GM12891 (cell line): ENCODE measurements around the gene AP5B1.
A peak's percentile ranks its signal among the peaks of the same experiment; 100 is the strongest.

ENCODE experiments used
- DNase-seq: peaks from one replicate; pipeline ENCODE4 v3.0.0; 2011; ENCODE audit warnings: low spot score; ENCODE audit not compliant: insufficient read length
- FAIRE-seq: peaks from 2 replicates; lab custom pipeline; 2011; peaks lifted over from hg19 to GRCh38; lab: Jason Lieb, UNC
- PAX5 ChIP-seq: IDR thresholded peaks from 2 replicates; pipeline ENCODE4 v1.6.1; 2011; ENCODE audit warnings: low read length, moderate library complexity, mild to moderate bottlenecking; ENCODE audit not compliant: insufficient read depth, severe bottlenecking
- POLR2A ChIP-seq: IDR thresholded peaks from 2 replicates; pipeline ENCODE4 v1.6.1; 2011; ENCODE audit warnings: low read depth, low read length, control low read depth
- POLR2AphosphoS5 ChIP-seq: IDR thresholded peaks from 2 replicates; pipeline ENCODE4 v1.6.1; 2011; ENCODE audit warnings: low read depth, low read length, control low read depth
- POU2F2 ChIP-seq: IDR thresholded peaks from 2 replicates; pipeline ENCODE4 v1.6.1; 2011; ENCODE audit warnings: low read depth, mild to moderate bottlenecking, control low read depth, low read length, moderate library complexity
- SPI1 ChIP-seq: IDR thresholded peaks from 2 replicates; pipeline ENCODE4 v1.6.1; 2011; ENCODE audit warnings: low read depth, low read length, control low read depth
- TAF1 ChIP-seq: IDR thresholded peaks from 2 replicates; pipeline ENCODE4 v1.6.1; 2011; ENCODE audit warnings: low read depth, low read length, control low read depth

Gene AP5B1

GRCh38 chr11:65801153-65801987 is 20.6 kb upstream of the AP5B1 start:
- no peak for TF ChIP-seq POLR2AphosphoS5
- TF ChIP-seq SPI1 = no peak
- no peak for TF ChIP-seq TAF1
- TF ChIP-seq POU2F2 = no peak
- no peak for TF ChIP-seq PAX5
- no peak for TF ChIP-seq POLR2A
- DNase-seq (no peak), FAIRE-seq (no peak)

- FAIRE-seq (no peak), DNase-seq (no peak)
- TF ChIP-seq TAF1 (no peak), POLR2A (no peak), SPI1 (no peak), PAX5 (no peak), POLR2AphosphoS5 (no peak), POU2F2 (no peak)
These were observed 18.1 kb upstream of the AP5B1 start for GRCh38 chr11:65798882-65799281.

DNA sequence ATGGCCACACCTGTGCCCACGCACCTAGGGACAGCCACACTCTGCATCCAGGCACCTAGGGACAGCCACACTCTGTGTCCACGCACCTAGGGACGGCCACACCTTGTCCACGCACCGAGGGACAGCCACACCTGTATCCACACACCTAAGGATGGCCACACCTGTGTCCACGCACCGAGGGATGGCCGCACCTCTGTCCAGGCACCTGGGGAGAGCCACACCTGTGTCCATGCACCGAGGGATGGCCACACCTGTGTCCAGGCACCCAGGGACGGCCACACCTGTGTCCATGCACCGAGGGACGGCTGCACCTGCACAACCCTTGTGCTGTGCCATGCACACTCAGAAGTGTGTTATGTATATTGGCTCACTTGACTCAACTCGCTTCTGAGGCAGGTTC is 16.9 kb upstream of the AP5B1 start:
- TF ChIP-seq PAX5 (no peak), TAF1 (no peak), POLR2A (no peak), POLR2AphosphoS5 (no peak), SPI1 (no peak), POU2F2 (no peak)

DNA sequence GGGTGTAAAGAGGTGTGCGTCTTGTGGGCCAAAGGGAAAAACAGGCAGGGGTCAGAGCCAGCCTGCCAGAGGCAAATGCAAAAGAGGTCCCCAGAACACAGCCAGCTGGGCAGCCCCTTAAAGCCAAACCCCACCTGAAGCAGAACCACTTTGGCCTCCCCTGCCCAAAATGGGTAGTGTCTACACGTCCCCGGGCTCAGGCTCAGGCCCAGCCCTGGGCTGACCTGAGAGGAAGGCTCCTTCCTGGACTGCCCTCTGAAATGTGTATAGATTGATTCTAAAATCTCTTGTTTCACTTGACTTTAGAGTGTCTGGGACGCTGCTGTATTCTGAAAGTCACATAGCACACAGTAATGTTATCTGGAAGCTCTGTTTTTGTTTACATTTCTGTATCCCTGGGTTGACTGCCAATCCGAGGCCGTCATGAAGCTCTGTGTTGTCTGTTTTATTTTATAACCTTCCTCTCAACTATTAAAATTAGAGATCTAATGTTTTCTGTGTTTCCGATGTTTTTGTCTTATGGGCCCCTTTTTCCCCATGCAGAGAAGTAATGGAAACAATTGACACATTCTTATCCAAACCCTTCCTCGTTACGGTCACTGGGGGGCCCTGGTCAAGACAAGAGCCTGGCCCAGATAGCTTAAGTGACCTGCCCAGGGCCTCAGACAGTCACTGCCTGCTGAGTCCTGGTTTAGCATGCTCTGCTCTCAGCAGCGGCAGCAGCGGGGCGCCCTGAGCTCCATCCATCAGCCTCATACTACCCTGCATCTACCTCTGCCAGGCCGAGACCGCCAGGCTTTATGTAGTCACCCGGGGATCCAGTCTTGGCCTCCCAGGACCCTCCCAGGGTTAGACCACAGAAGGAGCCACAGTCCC is 16.2 kb upstream of the AP5B1 start:
- DNase-seq = no peak
- TF ChIP-seq SPI1 = no peak
- TF ChIP-seq POU2F2 = no peak
- no peak for TF ChIP-seq POLR2A
- TF ChIP-seq POLR2AphosphoS5 = no peak
- no peak for TF ChIP-seq TAF1
- no peak for TF ChIP-seq PAX5
- no peak for FAIRE-seq

More for the DNA sequence above, 16.9 kb upstream of the AP5B1 start:
- FAIRE-seq = peak; percentile 45
- DNase-seq = no peak

GRCh38 chr11:65794570-65795510 is 14.1 kb upstream of the AP5B1 start:
- DNase-seq (no peak), FAIRE-seq (no peak)
- TF ChIP-seq SPI1 (no peak), POU2F2 (no peak), PAX5 (no peak), TAF1 (no peak), POLR2A (no peak), POLR2AphosphoS5 (no peak)

GRCh38 chr11:65793625-65794400 is 13.0 kb upstream of the AP5B1 start:
- no peak for DNase-seq
- TF ChIP-seq PAX5 = no peak
- TF ChIP-seq POLR2AphosphoS5 = no peak
- no peak for FAIRE-seq

- DNase-seq (no peak), FAIRE-seq (no peak)
- TF ChIP-seq POLR2AphosphoS5 = no peak
- TF ChIP-seq POLR2A = no peak
- TF ChIP-seq SPI1 = no peak
- TF ChIP-seq POU2F2 = no peak
- no peak for TF ChIP-seq TAF1
- TF ChIP-seq PAX5 = no peak
These were observed 12.4 kb upstream of the AP5B1 start for GRCh38 chr11:65793144-65793581.

- FAIRE-seq (no peak), DNase-seq (no peak)
- TF ChIP-seq POLR2A = no peak
- no peak for TF ChIP-seq SPI1
- TF ChIP-seq TAF1 = no peak
- no peak for TF ChIP-seq POU2F2
- TF ChIP-seq PAX5 = no peak
- TF ChIP-seq POLR2AphosphoS5 = no peak
These were observed 11.7 kb upstream of the AP5B1 start for GRCh38 chr11:65792456-65792855.
